Measurements from ENCODE around the gene LPO.

DNA sequence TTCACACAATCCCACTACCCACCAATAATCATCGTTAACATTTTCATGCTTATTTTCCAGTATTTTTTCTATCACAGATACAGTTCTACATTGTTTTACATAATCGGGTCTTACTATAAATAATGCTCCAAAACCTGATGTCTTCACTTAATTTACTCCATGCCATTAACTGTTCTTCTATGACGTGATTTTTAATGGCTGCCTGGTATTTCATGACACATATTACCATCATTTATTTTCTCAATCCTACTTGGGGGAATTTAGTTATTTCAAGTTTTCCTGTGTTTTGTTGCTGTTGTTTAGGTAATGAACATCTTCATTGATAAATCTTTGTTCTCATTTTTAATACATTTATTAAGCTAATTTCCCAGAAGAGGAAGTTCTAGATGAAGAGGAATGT, 14.7 kb downstream of the LPO start:
- TF ChIP-seq, protein P1, sequence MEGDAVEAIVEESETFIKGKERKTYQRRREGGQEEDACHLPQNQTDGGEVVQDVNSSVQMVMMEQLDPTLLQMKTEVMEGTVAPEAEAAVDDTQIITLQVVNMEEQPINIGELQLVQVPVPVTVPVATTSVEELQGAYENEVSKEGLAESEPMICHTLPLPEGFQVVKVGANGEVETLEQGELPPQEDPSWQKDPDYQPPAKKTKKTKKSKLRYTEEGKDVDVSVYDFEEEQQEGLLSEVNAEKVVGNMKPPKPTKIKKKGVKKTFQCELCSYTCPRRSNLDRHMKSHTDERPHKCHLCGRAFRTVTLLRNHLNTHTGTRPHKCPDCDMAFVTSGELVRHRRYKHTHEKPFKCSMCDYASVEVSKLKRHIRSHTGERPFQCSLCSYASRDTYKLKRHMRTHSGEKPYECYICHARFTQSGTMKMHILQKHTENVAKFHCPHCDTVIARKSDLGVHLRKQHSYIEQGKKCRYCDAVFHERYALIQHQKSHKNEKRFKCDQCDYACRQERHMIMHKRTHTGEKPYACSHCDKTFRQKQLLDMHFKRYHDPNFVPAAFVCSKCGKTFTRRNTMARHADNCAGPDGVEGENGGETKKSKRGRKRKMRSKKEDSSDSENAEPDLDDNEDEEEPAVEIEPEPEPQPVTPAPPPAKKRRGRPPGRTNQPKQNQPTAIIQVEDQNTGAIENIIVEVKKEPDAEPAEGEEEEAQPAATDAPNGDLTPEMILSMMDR (IDR thresholded peaks at IDR 0.05): no peak
- no peak for TF ChIP-seq POLR2A (IDR thresholded peaks at IDR 0.05)

Measured in body of pancreas (tissue), 4 donors.